A673 (cell line): ENCODE results near the gene SF3A2. TPM values are rescaled to one million over a fixed set of nuclear protein-coding genes. Genes with fewer than 3 reads are reported as not detected.
A peak's percentile ranks its signal among the peaks of the same experiment; 100 is the strongest.

Experiments used
- BruUV-seq: library from RNA; stranded (reverse); fragments of 400-500 nt; replicated peaks from 2 replicates; lab custom pipeline; 2021; lab: Mats Ljungman, UMichigan
- CTCF ChIA-PET: fragments of 300-600 bp; sonication (Branson Sonifier 250); formaldehyde crosslinking; loops from one replicate; lab custom pipeline; 2022; ENCODE audit warnings: antibody characterized with exemption; lab: Charles Lee
- POLR2A ChIA-PET: fragments of 300-600 bp; sonication (Branson Sonifier 250); formaldehyde crosslinking; loops from one replicate; lab custom pipeline; 2022; ENCODE audit warnings: antibody characterized with exemption; ENCODE audit not compliant: low non-redundant PET; lab: Charles Lee
- DNase-seq: peaks from one replicate; pipeline ENCODE4 v3.0.0-alpha.2; 2015; ENCODE audit warnings: low spot score
- H3K27ac ChIP-seq: fragments of 200-600 bp; sonication (generic); 2 replicates; pipeline ENCODE4 v1.5.1; 2016; ENCODE audit warnings: mixed run types, low read depth, mild to moderate bottlenecking, mixed read lengths, antibody characterized with exemption, low read length; ENCODE audit not compliant: poor library complexity, severe bottlenecking
- H3K27me3 ChIP-seq: fragments of 200-600 bp; sonication (generic); replicated peaks from 2 replicates; pipeline ENCODE4 v1.6.1; 2017; ENCODE audit warnings: mixed run types, low read depth, mild to moderate bottlenecking, mixed read lengths, antibody characterized with exemption, low read length; ENCODE audit not compliant: insufficient read depth, poor library complexity
- H3K36me3 ChIP-seq: fragments of 200-600 bp; sonication (generic); 2 replicates; pipeline ENCODE4 v1.6.1; 2016; ENCODE audit warnings: mixed run types, mild to moderate bottlenecking, mixed read lengths, antibody characterized with exemption, low read length; ENCODE audit not compliant: insufficient read depth, poor library complexity, severe bottlenecking
- H3K4me1 ChIP-seq: fragments of 200-600 bp; sonication (generic); 2 replicates; pipeline ENCODE4 v1.6.1; 2017; ENCODE audit warnings: mixed run types, mild to moderate bottlenecking, mixed read lengths, antibody characterized with exemption, low read length; ENCODE audit not compliant: insufficient read depth, poor library complexity, severe bottlenecking
- H3K4me3 ChIP-seq: fragments of 200-600 bp; sonication (generic); 2 replicates; pipeline ENCODE4 v1.5.1; 2016; ENCODE audit warnings: low read depth, mixed run types, mild to moderate bottlenecking, mixed read lengths, low read length; ENCODE audit not compliant: poor library complexity, severe bottlenecking
- H3K9me3 ChIP-seq: fragments of 200-600 bp; sonication (generic); 2 replicates; pipeline ENCODE4 v1.6.1; 2016; ENCODE audit warnings: mixed run types, low read depth, mild to moderate bottlenecking, mixed read lengths, antibody characterized with exemption, low read length; ENCODE audit not compliant: poor library complexity, severe bottlenecking
- CTCF ChIP-seq: fragments of 300-800, 200-600 bp; sonication (generic); conservative IDR thresholded peaks from 2 replicates; pipeline ENCODE4 v1.5.1; 2017; ENCODE audit warnings: low read depth, mild to moderate bottlenecking, antibody characterized with exemption, low read length, moderate library complexity, mixed read lengths
- EZH2 ChIP-seq: fragments of 200-600 bp; sonication (generic); IDR thresholded peaks from 2 replicates; pipeline ENCODE4 v1.6.1; 2017; ENCODE audit warnings: borderline replicate concordance, low read depth, mild to moderate bottlenecking, mixed read lengths, antibody characterized with exemption, low read length; ENCODE audit not compliant: poor library complexity, severe bottlenecking
- intact Hi-C: fragments of 100-400 bp; cut with micrococcal nuclease; formaldehyde crosslinking; loops from one replicate; pipeline ENCODE4 v1.10.0; 2022; ENCODE audit not compliant: unreplicated experiment
- total RNA-seq: library from RNA; stranded (reverse); gene quantifications from 2 replicates; pipeline ENCODE4 v1.2.3, GENCODE V29; 2021

SF3A2 gene
- total RNA-seq, 1 experiment from 2014 or later, result 187 TPM

- Histone ChIP-seq H3K27me3 (no peaks in the 10 kb centered on the region), H3K4me3 (no peak overlapping the region), H3K36me3 (peaks cover 51% of the 10 kb centered on the region), H3K27ac (no peak overlapping the region), H3K4me1 (no peaks in the 10 kb centered on the region), H3K9me3 (no peaks in the 10 kb centered on the region)
- intact Hi-C loops, result no loop called here
- no peak for TF ChIP-seq EZH2
- TF ChIP-seq CTCF, result no peak
- CTCF ChIA-PET, result no interaction called here
- POLR2A ChIA-PET, result no interaction called here
- DNase-seq, result no peak
- BruUV-seq, result no TSS peak
Observed at GRCh38 chr19:2192862-2193261, 43.8 kb upstream of the SF3A2 start.

GRCh38 chr19:2193807-2194206, 42.8 kb upstream of the SF3A2 start:
- ChIA-PET CTCF (no interaction called here), POLR2A (no interaction called here)
- Histone ChIP-seq H3K27me3 (no peaks in the 10 kb centered on the region), H3K4me3 (no peak overlapping the region), H3K9me3 (no peaks in the 10 kb centered on the region), H3K27ac (no peak overlapping the region), H3K4me1 (no peaks in the 10 kb centered on the region), H3K36me3 (peaks cover 51% of the 10 kb centered on the region)
- TF ChIP-seq CTCF (no peak), EZH2 (no peak)
- intact Hi-C loops, result no loop called here
- no TSS peak for BruUV-seq
- DNase-seq, result no peak

GRCh38 chr19:2194513-2195078, 42.0 kb upstream of the SF3A2 start:
- H3K4me3 ChIP-seq, result no peak overlapping the region
- H3K27ac ChIP-seq, result no peak overlapping the region
- DNase-seq, result peak; percentile 31
- H3K4me1 ChIP-seq, result no peaks in the 10 kb centered on the region
- BruUV-seq, result no TSS peak
- TF ChIP-seq CTCF (no peak), EZH2 (no peak)
- POLR2A ChIA-PET, result no interaction called here
- no peaks in the 10 kb centered on the region for H3K9me3 ChIP-seq
- no peaks in the 10 kb centered on the region for H3K27me3 ChIP-seq
- intact Hi-C loops, result no loop called here
- peaks cover 48% of the 10 kb centered on the region for H3K36me3 ChIP-seq
- CTCF ChIA-PET, result no interaction called here
